ACHN (cell line): ENCODE measurements around the gene ZNRD2.
A peak's percentile ranks its signal among the peaks of the same experiment; 100 is the strongest.

ENCODE experiments used
- DNase-seq: peaks from one replicate; pipeline ENCODE4 v3.0.0-alpha.2; 2015
- in situ Hi-C: cut with HindIII; loops from 2 replicates; pipeline ENCODE4 v1.10.0; 2017; ENCODE audit warnings: low sequenced_read_pairs, low pct_ligation_motif_present, low pct_unique_long_range_greater_than_20kb

Gene ZNRD2

GRCh38 chr11:65580031-65580692 lies 9.9 kb downstream of the ZNRD2 start:
- no peak for DNase-seq
- in situ Hi-C loops: no loop called here

- in situ Hi-C loops: no loop called here
- DNase-seq: no peak
Observed at GRCh38 chr11:65580756-65581155, 10.5 kb downstream of the ZNRD2 start.

- in situ Hi-C loops: no loop called here
- DNase-seq: no peak
Observed at GRCh38 chr11:65581928-65582327, 11.7 kb downstream of the ZNRD2 start.

- in situ Hi-C loops: no loop called here
- no peak for DNase-seq
Observed at GRCh38 chr11:65583589-65583988, 13.3 kb downstream of the ZNRD2 start.

- in situ Hi-C loops: no loop called here
Observed at GRCh38 chr11:65584106-65584505, 13.8 kb downstream of the ZNRD2 start.

GRCh38 chr11:65584723-65585171 lies 14.5 kb downstream of the ZNRD2 start:
- no peak for DNase-seq
- in situ Hi-C loops: no loop called here

More at GRCh38 chr11:65584106-65584505, 13.8 kb downstream of the ZNRD2 start:
- DNase-seq: no peak

GRCh38 chr11:65585396-65586246 lies 15.3 kb downstream of the ZNRD2 start:
- in situ Hi-C loops: no loop called here

GRCh38 chr11:65586247-65586630 lies 16.0 kb downstream of the ZNRD2 start:
- no peak for DNase-seq
- in situ Hi-C loops: no loop called here

More at GRCh38 chr11:65585396-65586246, 15.3 kb downstream of the ZNRD2 start:
- DNase-seq: no peak

GRCh38 chr11:65586676-65587075 lies 16.4 kb downstream of the ZNRD2 start:
- in situ Hi-C loops: no loop called here

GRCh38 chr11:65588199-65589054 lies 18.1 kb downstream of the ZNRD2 start:
- peak; percentile 62 for DNase-seq
- in situ Hi-C loops: no loop called here

More at GRCh38 chr11:65586676-65587075, 16.4 kb downstream of the ZNRD2 start:
- no peak for DNase-seq

GRCh38 chr11:65589444-65590239 lies 19.4 kb downstream of the ZNRD2 start:
- in situ Hi-C loops: no loop called here

GRCh38 chr11:65590240-65590738 lies 20.0 kb downstream of the ZNRD2 start:
- DNase-seq: no peak
- in situ Hi-C loops: no loop called here

More at GRCh38 chr11:65589444-65590239, 19.4 kb downstream of the ZNRD2 start:
- DNase-seq: no peak

- in situ Hi-C loops: no loop called here
- no peak for DNase-seq
Observed at GRCh38 chr11:65591939-65592857, 21.9 kb downstream of the ZNRD2 start.

- in situ Hi-C loops: no loop called here
Observed at GRCh38 chr11:65592858-65593517, 22.7 kb downstream of the ZNRD2 start.

GRCh38 chr11:65593518-65594414 lies 23.5 kb downstream of the ZNRD2 start:
- no peak for DNase-seq
- in situ Hi-C loops: no loop called here

More at GRCh38 chr11:65592858-65593517, 22.7 kb downstream of the ZNRD2 start:
- no peak for DNase-seq
